C4-2B (cell line): ENCODE measurements around the gene LIPA.
"Not testable (repeated sequence)": the region's sequence is repeated elsewhere in the genome, so short reads cannot be mapped to it uniquely, and the experiment has no call there.

Experiments
- H3K27ac ChIP-seq: fragments of 450-650 bp; 2 replicates; pipeline ENCODE4 v1.5.1; 2017
- CTCF ChIP-seq: fragments of 450-650 bp; conservative IDR thresholded peaks from 2 replicates; pipeline ENCODE4 v1.5.1; 2017; ENCODE audit warnings: mild to moderate bottlenecking
- ZFX ChIP-seq: fragments of 450-650 bp; IDR thresholded peaks from 2 replicates; pipeline ENCODE4 v1.6.1; 2017

The LIPA gene

GRCh38 chr10:89294721-89295239 lies 43.2 kb upstream of the LIPA start:
- H3K27ac ChIP-seq = no peak overlapping the region
- no peak for TF ChIP-seq CTCF
- no peak for TF ChIP-seq ZFX

GRCh38 chr10:89285303-89285702 lies 33.7 kb upstream of the LIPA start:
- not testable (repeated sequence) for H3K27ac ChIP-seq

- not testable (repeated sequence) for H3K27ac ChIP-seq
These were observed 33.1 kb upstream of the LIPA start for GRCh38 chr10:89284711-89285110.

GRCh38 chr10:89283936-89284475 lies 32.4 kb upstream of the LIPA start:
- H3K27ac ChIP-seq = no peak overlapping the region
- no peak for TF ChIP-seq CTCF
- no peak for TF ChIP-seq ZFX

- H3K27ac ChIP-seq = no peak overlapping the region
- no peak for TF ChIP-seq ZFX
These were observed 31.7 kb upstream of the LIPA start for GRCh38 chr10:89283025-89283935.

- no peak overlapping the region for H3K27ac ChIP-seq
- TF ChIP-seq CTCF (no peak), ZFX (no peak)
These were observed 30.2 kb upstream of the LIPA start for GRCh38 chr10:89281606-89282395.

- TF ChIP-seq CTCF = no peak
- TF ChIP-seq ZFX = no peak
- no peak overlapping the region for H3K27ac ChIP-seq
These were observed 28.9 kb upstream of the LIPA start for GRCh38 chr10:89280508-89280907.

- no peak overlapping the region for H3K27ac ChIP-seq
- TF ChIP-seq ZFX = no peak
- TF ChIP-seq CTCF = no peak
These were observed 27.9 kb upstream of the LIPA start for GRCh38 chr10:89279421-89279869.
